Measurements from ENCODE around the gene KCNJ4.

DNA sequence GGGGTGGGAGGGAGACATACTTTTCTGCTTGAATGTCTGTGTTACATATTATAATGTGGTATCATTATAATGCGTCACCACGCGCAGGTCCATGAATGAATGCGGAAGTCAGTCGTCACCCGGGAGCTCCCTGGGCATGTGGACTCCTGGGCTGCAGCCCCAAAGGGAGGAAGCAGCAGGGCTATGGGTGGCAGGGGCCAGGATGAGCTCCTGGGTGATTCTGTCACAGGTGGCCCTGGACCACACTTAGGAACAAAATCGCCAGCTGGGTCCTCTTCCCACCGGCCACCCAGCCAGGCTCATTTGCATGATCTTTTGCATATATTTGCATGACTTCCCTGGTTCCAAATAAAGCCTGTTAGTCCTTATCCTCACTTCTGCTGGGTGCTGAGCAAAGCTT, 51.2 kb downstream of the KCNJ4 start:
- TF ChIP-seq POLR2A (IDR thresholded peaks at IDR 0.05) (no peak), POLR2AphosphoS5 (IDR thresholded peaks at IDR 0.05) (no peak)
